Caco-2 (cell line): ENCODE data around the gene NCMAP. TPM values are rescaled to one million over a fixed set of nuclear protein-coding genes. Genes with fewer than 3 reads are reported as not detected.

Experiments
- Bru-seq: library from RNA; stranded (reverse); fragments of 400-500 nt; gene quantifications from one replicate; lab custom pipeline; 2021; lab: Mats Ljungman, UMichigan
- BruChase-seq, 2 experiments: library from RNA; stranded (reverse); fragments of 400-500 nt; gene quantifications; one replicate each; lab custom pipeline; 2021; lab: Mats Ljungman, UMichigan
- BruUV-seq: library from RNA; stranded (reverse); fragments of 400-500 nt; replicated peaks from 2 replicates; lab custom pipeline; 2021; lab: Mats Ljungman, UMichigan
- CTCF ChIA-PET: fragments of 300-600 bp; sonication (Branson Sonifier 250); formaldehyde crosslinking; loops from one replicate; lab custom pipeline; 2022; ENCODE audit warnings: antibody characterized with exemption; lab: Charles Lee
- POLR2A ChIA-PET: fragments of 300-600 bp; sonication (Branson Sonifier 250); formaldehyde crosslinking; loops from one replicate; lab custom pipeline; 2022; ENCODE audit warnings: antibody characterized with exemption; lab: Charles Lee
- DNase-seq, 2 experiments: peaks; one replicate each; pipeline versions ENCODE4 v3.0.0 to v3.0.0-alpha.2; 2020 to 2022
- H3K27me3 ChIP-seq: replicated peaks from 2 replicates; pipeline ENCODE4 v1.6.0; 2011; ENCODE audit warnings: low read length; ENCODE audit not compliant: control insufficient read depth, insufficient read depth
- H3K36me3 ChIP-seq: 2 replicates; pipeline ENCODE4 v1.5.1; 2011; ENCODE audit warnings: low read length; ENCODE audit not compliant: control insufficient read depth, insufficient read depth
- H3K4me1 ChIP-seq: fragments of 250-450 bp; sonication (Bioruptor Pico); 2 replicates; pipeline ENCODE4 v1.5.1; 2020; ENCODE audit warnings: mild to moderate bottlenecking
- H3K4me3 ChIP-seq: 2 replicates; pipeline ENCODE4 v1.5.1; 2011; ENCODE audit warnings: low read depth, mild to moderate bottlenecking, control low read depth, low read length
- H3K9me3 ChIP-seq: fragments of 250-450 bp; sonication (Bioruptor Pico); 2 replicates; pipeline ENCODE4 v1.5.1; 2020; ENCODE audit warnings: mild to moderate bottlenecking, moderate library complexity
- H3K27ac Mint-ChIP-seq: one replicate; pipeline ENCODE4 v1.8.0; 2022; ENCODE audit warnings: mixed read lengths; ENCODE audit not compliant: unreplicated experiment
- H3K27me3 Mint-ChIP-seq: one replicate; pipeline ENCODE4 v1.8.0; 2022; ENCODE audit warnings: mixed read lengths; ENCODE audit not compliant: insufficient read depth, unreplicated experiment
- H3K36me3 Mint-ChIP-seq: one replicate; pipeline ENCODE4 v1.8.0; 2022; ENCODE audit warnings: mild to moderate bottlenecking, mixed read lengths; ENCODE audit not compliant: insufficient read depth, unreplicated experiment
- H3K4me1 Mint-ChIP-seq: one replicate; pipeline ENCODE4 v1.8.0; 2022; ENCODE audit warnings: low read depth, mixed read lengths; ENCODE audit not compliant: unreplicated experiment
- H3K4me3 Mint-ChIP-seq: one replicate; pipeline ENCODE4 v1.8.0; 2022; ENCODE audit warnings: mild to moderate bottlenecking, moderate library complexity, mixed read lengths; ENCODE audit not compliant: unreplicated experiment
- H3K9me3 Mint-ChIP-seq: one replicate; pipeline ENCODE4 v1.8.0; 2022; ENCODE audit warnings: mixed read lengths; ENCODE audit not compliant: unreplicated experiment
- intact Hi-C: fragments of 100-400 bp; cut with micrococcal nuclease; formaldehyde crosslinking; loops from one replicate; pipeline ENCODE4 v1.10.0; 2022; ENCODE audit not compliant: unreplicated experiment
- long read RNA-seq: library from polyadenylated mRNA; stranded (forward); transcript quantifications from one replicate; pipeline ENCODE4 v2.0.0, GENCODE V29; 2022
- total RNA-seq: library from RNA; stranded (reverse); gene quantifications from 2 replicates; pipeline ENCODE4 v1.2.3, GENCODE V29; 2022
- TF ChIP-seq, protein P1 (sequence below), 2 experiments: fragments of 200-600 bp in 1 of 2; IDR thresholded peaks; 1 replicate in 1 of 2; 2 replicates in 1 of 2; pipeline versions ENCODE4 v1.5.1 to v1.8.0; 2011 to 2022; ENCODE audit warnings: antibody characterized with exemption in 1 of 2, control low read depth in 1 of 2, inconsistent platforms in 1 of 2, low read depth in 1 of 2, low read length in 1 of 2, mild to moderate bottlenecking in 1 of 2, moderate library complexity in 1 of 2; ENCODE audit not compliant: insufficient read depth in 1 of 2, severe bottlenecking in 1 of 2, unreplicated experiment in 1 of 2

NCMAP gene
- 0.35 and 0.43 TPM in 2 replicates for total RNA-seq
- Bru-seq, nascent RNA: percentile 27 among the genes with signal in this experiment
- percentile 26 among the genes with signal in this experiment for BruChase-seq, experiment 1, labeled RNA remaining after a 2-hour chase
- BruChase-seq, experiment 2, labeled RNA remaining after a 6-hour chase: percentile 29 among the genes with signal in this experiment
- long read RNA-seq, partial matches to known transcripts: 0 of 6 reads
- long read RNA-seq, other reads (novel, unspliced or antisense): 6 of 6 reads

DNA sequence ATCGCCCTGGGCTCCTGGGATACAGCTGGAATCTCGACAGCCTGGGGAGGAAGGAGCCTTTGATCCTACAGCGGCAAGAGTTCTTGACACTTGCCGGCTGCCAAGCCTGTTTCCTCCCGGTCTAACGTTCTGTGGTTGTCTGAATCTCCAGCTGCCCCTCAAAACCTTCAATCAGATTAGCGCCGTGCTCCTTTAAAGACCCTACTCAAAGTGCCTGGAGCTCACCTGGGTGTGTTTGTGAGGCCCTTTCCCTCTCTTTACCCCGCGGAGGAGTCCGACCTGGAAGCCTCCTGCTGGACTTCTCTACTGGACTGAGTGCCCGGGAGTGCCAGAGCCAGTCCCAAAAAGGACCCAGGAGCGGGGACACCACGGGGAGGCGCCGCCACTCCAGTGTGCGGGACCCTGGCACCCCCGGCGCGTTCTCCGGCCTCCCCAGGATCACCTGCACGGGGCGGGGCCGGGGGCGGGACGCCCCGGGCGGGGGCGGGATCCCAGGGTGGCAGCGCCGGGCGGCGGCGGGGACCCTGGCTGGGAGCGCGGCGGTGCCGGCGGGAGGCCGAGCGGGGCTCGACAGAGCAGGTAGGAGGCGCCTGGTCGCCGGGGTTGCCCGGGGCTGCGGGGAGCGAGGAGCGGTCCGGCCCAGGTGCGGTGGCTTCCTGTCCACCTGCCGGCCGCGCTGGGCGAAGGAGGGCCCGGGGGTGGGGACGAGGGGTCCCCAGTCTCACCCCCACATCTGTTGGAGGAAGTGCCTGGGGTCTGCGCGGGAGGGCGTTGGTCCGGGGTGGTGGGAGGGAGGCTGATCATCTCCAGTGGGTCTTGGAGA lies at the start of gene NCMAP:
Gene NCMAP (plus strand): TSS at position 497 of the 823 bp plus-strand sequence. CDS start 39,344 bp downstream, outside the sequence.
- peaks cover 7% of the 10 kb centered on the region for H3K36me3 Mint-ChIP-seq
- Histone ChIP-seq H3K4me1 (peaks cover 9% of the 10 kb centered on the region; the same call in 1 of the 2 replicates), H3K9me3 (no peaks in the 10 kb centered on the region), H3K36me3 (no peaks in the 10 kb centered on the region), H3K4me3 (peak within 1 kb of the TSS; percentile 59), H3K27me3 (no peaks in the 10 kb centered on the region)
- no peak within 1 kb of the TSS for H3K27ac Mint-ChIP-seq
- ChIA-PET POLR2A (no interaction called here), CTCF (interaction anchor here (1.7 kb wide), 1 partner anchor 31 kb away, joined by 5 read pairs; no protein-coding TSS in a partner anchor)
- peak in 1 of 2 experiments; percentile 60 for DNase-seq
- intact Hi-C loops: loop anchor here (10.0 kb wide), 1 partner anchor 79 kb away; no protein-coding TSS in a partner anchor
- TF ChIP-seq, protein P1, sequence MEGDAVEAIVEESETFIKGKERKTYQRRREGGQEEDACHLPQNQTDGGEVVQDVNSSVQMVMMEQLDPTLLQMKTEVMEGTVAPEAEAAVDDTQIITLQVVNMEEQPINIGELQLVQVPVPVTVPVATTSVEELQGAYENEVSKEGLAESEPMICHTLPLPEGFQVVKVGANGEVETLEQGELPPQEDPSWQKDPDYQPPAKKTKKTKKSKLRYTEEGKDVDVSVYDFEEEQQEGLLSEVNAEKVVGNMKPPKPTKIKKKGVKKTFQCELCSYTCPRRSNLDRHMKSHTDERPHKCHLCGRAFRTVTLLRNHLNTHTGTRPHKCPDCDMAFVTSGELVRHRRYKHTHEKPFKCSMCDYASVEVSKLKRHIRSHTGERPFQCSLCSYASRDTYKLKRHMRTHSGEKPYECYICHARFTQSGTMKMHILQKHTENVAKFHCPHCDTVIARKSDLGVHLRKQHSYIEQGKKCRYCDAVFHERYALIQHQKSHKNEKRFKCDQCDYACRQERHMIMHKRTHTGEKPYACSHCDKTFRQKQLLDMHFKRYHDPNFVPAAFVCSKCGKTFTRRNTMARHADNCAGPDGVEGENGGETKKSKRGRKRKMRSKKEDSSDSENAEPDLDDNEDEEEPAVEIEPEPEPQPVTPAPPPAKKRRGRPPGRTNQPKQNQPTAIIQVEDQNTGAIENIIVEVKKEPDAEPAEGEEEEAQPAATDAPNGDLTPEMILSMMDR (IDR thresholded peaks at IDR 0.05; ENCODE audit: insufficient read depth in 1 of 2, low read depth in 1 of 2, low read length in 1 of 2, severe bottlenecking in 1 of 2, unreplicated experiment in 1 of 2): peak in 1 of 2 experiments; percentile 49
- peak within 1 kb of the TSS; percentile 74 for H3K4me3 Mint-ChIP-seq
- H3K9me3 Mint-ChIP-seq: no peaks in the 10 kb centered on the region
- H3K4me1 Mint-ChIP-seq: peaks cover 12% of the 10 kb centered on the region
- no TSS peak for BruUV-seq
- no peaks in the 10 kb centered on the region for H3K27me3 Mint-ChIP-seq

DNA sequence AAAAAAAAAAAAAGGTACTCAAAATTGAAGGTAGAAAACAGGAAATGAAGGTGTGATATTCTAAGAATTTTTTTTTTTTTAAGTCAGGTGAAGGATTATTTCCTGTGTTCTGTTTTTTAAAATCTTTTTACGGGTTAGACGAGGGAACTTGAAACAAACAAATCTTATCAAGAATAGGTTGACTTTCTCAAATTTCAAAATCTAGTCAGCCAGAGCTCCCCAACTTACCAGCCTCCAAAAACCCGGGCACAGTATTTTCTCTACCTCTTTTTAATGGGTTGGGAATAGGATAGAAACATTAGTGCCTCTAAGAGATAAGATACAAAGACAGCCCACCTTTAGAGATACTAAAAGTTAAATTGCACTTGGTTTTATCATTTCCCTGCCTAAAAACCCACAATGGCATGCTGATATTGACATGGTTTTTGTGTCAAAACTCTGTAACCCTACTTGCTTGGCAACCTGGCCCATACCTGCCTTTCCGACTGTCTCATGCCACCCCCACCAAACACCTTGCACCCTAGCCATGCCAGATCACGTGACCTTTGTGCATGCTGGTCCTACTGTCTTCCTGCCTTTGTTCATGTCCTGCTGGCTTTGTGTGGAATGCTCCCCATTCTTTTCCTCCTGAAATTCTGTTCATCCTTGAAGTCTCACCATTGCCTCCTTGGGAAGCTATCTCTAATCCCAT lies 49.1 kb upstream of the NCMAP start:
- H3K27me3 ChIP-seq: no peaks in the 10 kb centered on the region
- TF ChIP-seq, protein P1 (IDR thresholded peaks at IDR 0.05; ENCODE audit: insufficient read depth in 1 of 2, low read depth in 1 of 2, low read length in 1 of 2, severe bottlenecking in 1 of 2, unreplicated experiment in 1 of 2): no peak
- ChIA-PET POLR2A (no interaction called here), CTCF (no interaction called here)
- peaks cover 5% of the 10 kb centered on the region; the same call in 1 of the 2 replicates for H3K4me1 ChIP-seq
- no peaks in the 10 kb centered on the region for H3K9me3 ChIP-seq
- no peak overlapping the region for H3K4me3 ChIP-seq
- no peak overlapping the region for H3K4me3 Mint-ChIP-seq
- no peaks in the 10 kb centered on the region for H3K27me3 Mint-ChIP-seq
- BruUV-seq: no TSS peak
- intact Hi-C loops: no loop called here
- no peaks in the 10 kb centered on the region for H3K36me3 ChIP-seq
- H3K27ac Mint-ChIP-seq: no peak overlapping the region
- H3K4me1 Mint-ChIP-seq: peaks cover 14% of the 10 kb centered on the region
- H3K36me3 Mint-ChIP-seq: peaks cover 11% of the 10 kb centered on the region
- H3K9me3 Mint-ChIP-seq: no peaks in the 10 kb centered on the region
- no peak for DNase-seq

GRCh38 chr1:24507405-24507804 lies 48.5 kb upstream of the NCMAP start:
- Mint-ChIP-seq H3K27me3 (no peaks in the 10 kb centered on the region), H3K27ac (no peak overlapping the region), H3K36me3 (peaks cover 12% of the 10 kb centered on the region), H3K4me3 (no peak overlapping the region), H3K9me3 (no peaks in the 10 kb centered on the region), H3K4me1 (peaks cover 14% of the 10 kb centered on the region)
- Histone ChIP-seq H3K27me3 (no peaks in the 10 kb centered on the region), H3K4me1 (peaks cover 5% of the 10 kb centered on the region; the same call in 1 of the 2 replicates), H3K36me3 (no peaks in the 10 kb centered on the region), H3K9me3 (no peaks in the 10 kb centered on the region), H3K4me3 (no peak overlapping the region)
- ChIA-PET CTCF (no interaction called here), POLR2A (no interaction called here)
- intact Hi-C loops: no loop called here
- TF ChIP-seq, protein P1 (IDR thresholded peaks at IDR 0.05; ENCODE audit: insufficient read depth in 1 of 2, low read depth in 1 of 2, low read length in 1 of 2, severe bottlenecking in 1 of 2, unreplicated experiment in 1 of 2): no peak
- BruUV-seq: no TSS peak
- DNase-seq: no peak
